MV-4-11 (cell line): ENCODE measurements around the gene FERMT2.

Experiments
- DNase-seq: peaks from one replicate; lab custom pipeline; 2025; lab: John Stamatoyannopoulos, UW

The FERMT2 gene

GRCh38 chr14:52824462-52824861 is 126.4 kb downstream of the FERMT2 start:
- DNase-seq = no peak

GRCh38 chr14:52821805-52822250 is 129.0 kb downstream of the FERMT2 start:
- no peak for DNase-seq

GRCh38 chr14:52808101-52808500 is 142.7 kb downstream of the FERMT2 start:
- no peak for DNase-seq
